Glutamatergic neuron (in vitro differentiated cells): ENCODE measurements around the gene LEF1. TPM values are rescaled to one million over a fixed set of nuclear protein-coding genes. Genes with fewer than 3 reads are reported as not detected.

Experiments
- DNase-seq: peaks from one replicate; pipeline ENCODE4 v3.0.0; 2022
- H3K27ac Mint-ChIP-seq: one replicate; pipeline ENCODE4 v1.8.0; 2020; ENCODE audit warnings: mild to moderate bottlenecking, mixed read lengths, inconsistent platforms; ENCODE audit not compliant: unreplicated experiment
- H3K27me3 Mint-ChIP-seq: one replicate; pipeline ENCODE4 v1.8.0; 2020; ENCODE audit warnings: mild to moderate bottlenecking, moderate library complexity, mixed read lengths, inconsistent platforms; ENCODE audit not compliant: unreplicated experiment
- H3K36me3 Mint-ChIP-seq: one replicate; pipeline ENCODE4 v1.8.0; 2020; ENCODE audit warnings: mild to moderate bottlenecking, mixed read lengths, inconsistent platforms; ENCODE audit not compliant: unreplicated experiment
- H3K4me1 Mint-ChIP-seq: one replicate; pipeline ENCODE4 v1.8.0; 2020; ENCODE audit warnings: mild to moderate bottlenecking, low read depth, mixed read lengths, inconsistent platforms; ENCODE audit not compliant: unreplicated experiment
- H3K4me3 Mint-ChIP-seq: one replicate; pipeline ENCODE4 v1.8.0; 2020; ENCODE audit warnings: mild to moderate bottlenecking, mixed read lengths, inconsistent platforms; ENCODE audit not compliant: unreplicated experiment
- H3K9me3 Mint-ChIP-seq: one replicate; pipeline ENCODE4 v1.8.0; 2020; ENCODE audit warnings: mild to moderate bottlenecking, moderate library complexity, mixed read lengths, inconsistent platforms; ENCODE audit not compliant: unreplicated experiment
- total RNA-seq: library from RNA; stranded (reverse); fragmentation: NEBNext Ultra II Directional; extraction: Animal tissue kit (Norgen Biotek cat#: 25700); gene quantifications from one replicate; pipeline ENCODE4 v1.2.1, GENCODE V29; 2021; ENCODE audit not compliant: unreplicated experiment
- TF ChIP-seq, protein P1 (sequence below): fragments of 200-600 bp; sonication (generic); IDR thresholded peaks from one replicate; pipeline ENCODE4 v1.5.0; 2021; ENCODE audit not compliant: partially characterized antibody, unreplicated experiment

The LEF1 gene
- total RNA-seq, 1 donor from 2014 or later, result 0.98 TPM

- H3K4me3 Mint-ChIP-seq, result no peak overlapping the region
- no peaks in the 10 kb centered on the region for H3K36me3 Mint-ChIP-seq
- no peak for DNase-seq
- no peaks in the 10 kb centered on the region for H3K4me1 Mint-ChIP-seq
- no peak overlapping the region for H3K27ac Mint-ChIP-seq
- no peaks in the 10 kb centered on the region for H3K27me3 Mint-ChIP-seq
- no peaks in the 10 kb centered on the region for H3K9me3 Mint-ChIP-seq
- TF ChIP-seq, protein P1, sequence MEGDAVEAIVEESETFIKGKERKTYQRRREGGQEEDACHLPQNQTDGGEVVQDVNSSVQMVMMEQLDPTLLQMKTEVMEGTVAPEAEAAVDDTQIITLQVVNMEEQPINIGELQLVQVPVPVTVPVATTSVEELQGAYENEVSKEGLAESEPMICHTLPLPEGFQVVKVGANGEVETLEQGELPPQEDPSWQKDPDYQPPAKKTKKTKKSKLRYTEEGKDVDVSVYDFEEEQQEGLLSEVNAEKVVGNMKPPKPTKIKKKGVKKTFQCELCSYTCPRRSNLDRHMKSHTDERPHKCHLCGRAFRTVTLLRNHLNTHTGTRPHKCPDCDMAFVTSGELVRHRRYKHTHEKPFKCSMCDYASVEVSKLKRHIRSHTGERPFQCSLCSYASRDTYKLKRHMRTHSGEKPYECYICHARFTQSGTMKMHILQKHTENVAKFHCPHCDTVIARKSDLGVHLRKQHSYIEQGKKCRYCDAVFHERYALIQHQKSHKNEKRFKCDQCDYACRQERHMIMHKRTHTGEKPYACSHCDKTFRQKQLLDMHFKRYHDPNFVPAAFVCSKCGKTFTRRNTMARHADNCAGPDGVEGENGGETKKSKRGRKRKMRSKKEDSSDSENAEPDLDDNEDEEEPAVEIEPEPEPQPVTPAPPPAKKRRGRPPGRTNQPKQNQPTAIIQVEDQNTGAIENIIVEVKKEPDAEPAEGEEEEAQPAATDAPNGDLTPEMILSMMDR, result no peak
Observed at GRCh38 chr4:108078024-108078733, 90.6 kb downstream of the LEF1 start.

GRCh38 chr4:108072300-108072699 lies 96.4 kb downstream of the LEF1 start:
- H3K36me3 Mint-ChIP-seq, result no peaks in the 10 kb centered on the region
- no peaks in the 10 kb centered on the region for H3K4me1 Mint-ChIP-seq
- no peaks in the 10 kb centered on the region for H3K27me3 Mint-ChIP-seq
- H3K27ac Mint-ChIP-seq, result no peak overlapping the region
- DNase-seq, result no peak
- no peaks in the 10 kb centered on the region for H3K9me3 Mint-ChIP-seq
- TF ChIP-seq, protein P1, result no peak
- no peak overlapping the region for H3K4me3 Mint-ChIP-seq

- no peaks in the 10 kb centered on the region for H3K9me3 Mint-ChIP-seq
- no peak overlapping the region for H3K4me3 Mint-ChIP-seq
- no peak overlapping the region for H3K27ac Mint-ChIP-seq
- H3K36me3 Mint-ChIP-seq, result no peaks in the 10 kb centered on the region
- no peaks in the 10 kb centered on the region for H3K27me3 Mint-ChIP-seq
- H3K4me1 Mint-ChIP-seq, result no peaks in the 10 kb centered on the region
- DNase-seq, result no peak
- TF ChIP-seq, protein P1, result no peak
Observed at GRCh38 chr4:108070775-108071174, 98.0 kb downstream of the LEF1 start.

GRCh38 chr4:108068442-108068841 lies 100.3 kb downstream of the LEF1 start:
- H3K4me3 Mint-ChIP-seq, result no peak overlapping the region
- H3K27me3 Mint-ChIP-seq, result no peaks in the 10 kb centered on the region
- H3K9me3 Mint-ChIP-seq, result no peaks in the 10 kb centered on the region
- no peak overlapping the region for H3K27ac Mint-ChIP-seq
- DNase-seq, result no peak
- H3K36me3 Mint-ChIP-seq, result no peaks in the 10 kb centered on the region
- TF ChIP-seq, protein P1, result no peak
- H3K4me1 Mint-ChIP-seq, result no peaks in the 10 kb centered on the region

GRCh38 chr4:108060686-108061321 lies 107.9 kb downstream of the LEF1 start:
- Mint-ChIP-seq H3K4me3 (no peak overlapping the region), H3K9me3 (no peaks in the 10 kb centered on the region), H3K27me3 (peaks cover 1% of the 10 kb centered on the region), H3K27ac (no peak overlapping the region), H3K4me1 (peaks cover 14% of the 10 kb centered on the region), H3K36me3 (no peaks in the 10 kb centered on the region)
- TF ChIP-seq, protein P1, result no peak
- no peak for DNase-seq
